GM13976 (cell line): ENCODE results near the gene GARNL3.

ENCODE experiments used
- DNase-seq: peaks from one replicate; pipeline ENCODE4 v3.0.0; 2012; ENCODE audit warnings: low spot score
- in situ Hi-C: fragments of 300-500 bp; cut with MboI; formaldehyde crosslinking; loops from one replicate; pipeline ENCODE4 v1.12.0; 2022; ENCODE audit warnings: low sequenced_read_pairs, mixed read lengths, inconsistent platforms; ENCODE audit not compliant: unreplicated experiment
- TF ChIP-seq, protein P1 (sequence below): IDR thresholded peaks from 2 replicates; pipeline ENCODE4 v1.5.1; 2012; ENCODE audit warnings: borderline replicate concordance, mild to moderate bottlenecking; ENCODE audit not compliant: insufficient read depth; ENCODE audit errors: extremely low read depth, missing control alignments, control extremely low read depth

Gene GARNL3

DNA sequence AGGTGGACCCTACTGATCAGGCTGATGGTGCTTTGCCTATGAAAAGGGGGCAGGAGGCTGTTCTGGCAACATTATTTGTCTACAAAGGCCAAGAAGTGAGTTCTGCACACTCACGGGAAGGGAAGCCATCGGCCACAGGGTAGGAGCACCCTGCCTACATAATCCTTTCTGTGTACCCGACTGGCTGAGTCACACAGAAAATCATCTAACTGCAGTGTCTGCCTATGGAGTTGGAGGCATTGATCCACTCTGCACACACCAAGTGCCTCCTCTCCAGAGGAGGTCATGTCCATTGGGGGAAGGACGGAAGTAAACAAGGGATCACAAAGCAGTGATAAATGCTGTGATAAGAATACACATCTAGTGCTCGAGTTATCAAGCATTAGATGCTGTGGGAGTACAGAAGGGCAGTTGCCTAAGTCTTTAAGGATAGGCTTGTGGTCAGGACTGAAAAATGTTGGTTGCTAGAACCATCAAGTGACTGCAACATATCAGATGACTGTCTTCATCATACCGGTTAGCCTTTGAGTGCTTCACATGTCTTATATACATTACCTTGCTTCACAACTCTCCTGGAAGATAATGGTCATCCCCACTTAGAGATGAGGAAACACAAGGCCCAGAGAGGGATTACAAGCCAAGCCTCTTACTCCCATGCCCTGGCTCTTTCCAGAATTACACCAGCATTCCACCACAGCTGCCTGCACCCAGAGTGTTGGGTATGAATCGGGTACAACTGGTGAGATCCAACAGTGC is 131.1 kb downstream of the GARNL3 start:
- DNase-seq = no peak
- in situ Hi-C loops = no loop called here
- TF ChIP-seq, protein P1, sequence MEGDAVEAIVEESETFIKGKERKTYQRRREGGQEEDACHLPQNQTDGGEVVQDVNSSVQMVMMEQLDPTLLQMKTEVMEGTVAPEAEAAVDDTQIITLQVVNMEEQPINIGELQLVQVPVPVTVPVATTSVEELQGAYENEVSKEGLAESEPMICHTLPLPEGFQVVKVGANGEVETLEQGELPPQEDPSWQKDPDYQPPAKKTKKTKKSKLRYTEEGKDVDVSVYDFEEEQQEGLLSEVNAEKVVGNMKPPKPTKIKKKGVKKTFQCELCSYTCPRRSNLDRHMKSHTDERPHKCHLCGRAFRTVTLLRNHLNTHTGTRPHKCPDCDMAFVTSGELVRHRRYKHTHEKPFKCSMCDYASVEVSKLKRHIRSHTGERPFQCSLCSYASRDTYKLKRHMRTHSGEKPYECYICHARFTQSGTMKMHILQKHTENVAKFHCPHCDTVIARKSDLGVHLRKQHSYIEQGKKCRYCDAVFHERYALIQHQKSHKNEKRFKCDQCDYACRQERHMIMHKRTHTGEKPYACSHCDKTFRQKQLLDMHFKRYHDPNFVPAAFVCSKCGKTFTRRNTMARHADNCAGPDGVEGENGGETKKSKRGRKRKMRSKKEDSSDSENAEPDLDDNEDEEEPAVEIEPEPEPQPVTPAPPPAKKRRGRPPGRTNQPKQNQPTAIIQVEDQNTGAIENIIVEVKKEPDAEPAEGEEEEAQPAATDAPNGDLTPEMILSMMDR = no peak

DNA sequence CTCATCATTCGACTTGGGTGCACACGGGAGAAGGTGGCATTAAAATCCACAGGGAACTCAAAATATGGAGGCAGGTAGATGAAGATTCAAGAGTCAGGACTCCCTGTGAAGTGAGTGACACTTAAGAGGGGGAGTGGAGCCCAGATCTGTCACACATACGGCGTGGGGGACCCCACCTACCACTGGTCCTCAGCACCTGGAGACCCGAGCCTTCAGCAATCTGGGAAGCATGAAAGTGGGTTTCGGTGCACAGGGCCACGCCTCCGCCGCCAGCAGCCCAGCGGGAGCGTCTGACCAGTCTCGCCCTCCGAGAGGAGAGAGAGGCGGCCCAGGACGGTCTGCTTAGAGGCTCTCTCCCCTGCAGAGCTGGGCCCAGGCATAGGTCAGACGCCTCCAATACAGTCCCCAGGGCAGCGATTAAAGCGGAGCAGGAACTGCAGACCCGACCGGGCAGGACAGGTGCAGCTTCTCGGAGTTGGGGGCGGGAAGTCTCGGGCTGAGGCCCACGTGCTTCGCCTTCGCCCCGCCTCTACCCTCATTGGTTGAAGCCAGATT is 131.8 kb downstream of the GARNL3 start:
- TF ChIP-seq, protein P1 = no peak
- in situ Hi-C loops = no loop called here
- no peak for DNase-seq

DNA sequence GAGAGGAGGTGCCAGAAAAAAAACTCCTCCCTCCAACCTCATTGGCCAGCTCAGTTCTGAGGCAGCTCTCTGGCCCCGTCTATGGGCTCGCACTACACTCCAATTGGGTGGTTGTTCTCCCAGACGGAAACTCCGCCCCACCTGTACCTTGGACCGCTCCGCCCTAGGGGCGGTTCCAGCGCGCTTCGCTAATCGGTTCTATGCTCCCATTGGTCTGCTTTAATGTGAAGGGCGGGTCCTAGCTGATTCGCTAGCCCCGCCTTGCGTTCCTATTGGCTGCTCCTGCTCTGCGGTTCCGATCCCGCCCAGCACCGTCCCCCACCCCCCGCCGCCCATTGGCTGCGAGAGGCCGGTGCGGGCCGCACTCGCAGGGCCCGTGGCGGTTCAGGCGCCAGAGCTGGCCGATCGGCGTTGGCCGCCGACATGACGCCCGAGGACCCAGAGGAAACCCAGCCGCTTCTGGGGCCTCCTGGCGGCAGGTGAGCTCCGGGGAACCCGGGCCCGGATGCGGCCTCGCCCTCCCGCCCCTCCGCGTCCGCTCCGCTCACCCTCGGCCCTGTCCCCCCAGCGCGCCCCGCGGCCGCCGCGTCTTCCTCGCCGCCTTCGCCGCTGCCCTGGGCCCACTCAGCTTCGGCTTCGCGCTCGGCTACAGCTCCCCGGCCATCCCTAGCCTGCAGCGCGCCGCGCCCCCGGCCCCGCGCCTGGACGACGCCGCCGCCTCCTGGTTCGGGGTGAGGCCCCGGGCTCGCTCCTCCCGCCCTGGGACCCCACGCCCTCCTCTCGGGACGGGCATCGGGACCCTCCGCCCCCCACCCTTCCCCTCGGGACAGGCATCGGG is 132.5 kb downstream of the GARNL3 start, which contains the start of gene SLC2A8:
SLC2A8 (plus strand) TSS at position 362 of the 838 bp plus-strand sequence; CDS start at position 424, 62 bp downstream.
- peak; percentile 96 for DNase-seq
- in situ Hi-C loops = no loop called here

DNA sequence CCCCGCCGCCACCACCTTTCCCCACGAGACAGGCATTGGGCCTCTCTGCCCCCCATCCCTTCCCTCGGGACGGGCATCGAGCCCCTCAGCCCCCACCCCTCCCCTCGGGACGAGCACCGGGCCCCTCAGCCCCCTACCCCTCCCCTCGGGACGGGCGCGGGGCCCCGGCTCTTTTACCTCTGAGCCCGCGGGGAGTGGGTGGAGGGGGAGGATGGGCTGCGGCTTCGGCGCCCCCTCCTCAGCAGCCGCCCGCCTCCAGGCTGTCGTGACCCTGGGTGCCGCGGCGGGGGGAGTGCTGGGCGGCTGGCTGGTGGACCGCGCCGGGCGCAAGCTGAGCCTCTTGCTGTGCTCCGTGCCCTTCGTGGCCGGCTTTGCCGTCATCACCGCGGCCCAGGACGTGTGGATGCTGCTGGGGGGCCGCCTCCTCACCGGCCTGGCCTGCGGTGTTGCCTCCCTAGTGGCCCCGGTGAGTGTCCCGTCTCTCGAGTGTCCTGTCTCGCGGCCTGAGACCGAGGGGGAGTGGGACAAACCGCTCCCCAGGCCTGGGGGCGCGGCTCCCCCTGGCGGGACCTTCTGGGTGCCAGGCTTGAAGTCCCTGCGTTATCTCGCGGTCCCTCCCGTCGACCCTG is 133.2 kb downstream of the GARNL3 start:
- peak; percentile 57 for DNase-seq
- in situ Hi-C loops = no loop called here
- TF ChIP-seq, protein P1 = peak; percentile 40

More for the DNA sequence above, 132.5 kb downstream of the GARNL3 start, which contains the start of gene SLC2A8:
- TF ChIP-seq, protein P1 = no peak

DNA sequence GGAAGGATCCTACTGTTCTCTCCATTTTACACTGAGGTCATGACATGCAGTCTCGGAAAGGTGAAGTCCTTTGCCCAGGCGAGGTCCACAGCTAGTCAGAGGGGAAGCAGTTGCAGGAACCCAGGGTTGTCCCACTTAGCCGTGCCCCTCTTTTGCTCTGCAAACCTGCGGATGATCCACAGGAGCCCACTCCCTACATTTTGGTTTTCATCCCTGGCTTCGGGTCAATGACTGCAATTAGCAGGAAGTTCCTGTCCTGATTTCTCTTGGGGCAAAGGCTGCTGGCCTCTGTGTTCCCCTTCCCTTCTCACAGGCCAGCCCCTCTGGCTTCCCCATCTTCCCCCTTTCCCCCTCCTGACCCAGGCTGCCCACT is 133.7 kb downstream of the GARNL3 start:
- no peak for DNase-seq
- TF ChIP-seq, protein P1 = no peak
- in situ Hi-C loops = no loop called here

DNA sequence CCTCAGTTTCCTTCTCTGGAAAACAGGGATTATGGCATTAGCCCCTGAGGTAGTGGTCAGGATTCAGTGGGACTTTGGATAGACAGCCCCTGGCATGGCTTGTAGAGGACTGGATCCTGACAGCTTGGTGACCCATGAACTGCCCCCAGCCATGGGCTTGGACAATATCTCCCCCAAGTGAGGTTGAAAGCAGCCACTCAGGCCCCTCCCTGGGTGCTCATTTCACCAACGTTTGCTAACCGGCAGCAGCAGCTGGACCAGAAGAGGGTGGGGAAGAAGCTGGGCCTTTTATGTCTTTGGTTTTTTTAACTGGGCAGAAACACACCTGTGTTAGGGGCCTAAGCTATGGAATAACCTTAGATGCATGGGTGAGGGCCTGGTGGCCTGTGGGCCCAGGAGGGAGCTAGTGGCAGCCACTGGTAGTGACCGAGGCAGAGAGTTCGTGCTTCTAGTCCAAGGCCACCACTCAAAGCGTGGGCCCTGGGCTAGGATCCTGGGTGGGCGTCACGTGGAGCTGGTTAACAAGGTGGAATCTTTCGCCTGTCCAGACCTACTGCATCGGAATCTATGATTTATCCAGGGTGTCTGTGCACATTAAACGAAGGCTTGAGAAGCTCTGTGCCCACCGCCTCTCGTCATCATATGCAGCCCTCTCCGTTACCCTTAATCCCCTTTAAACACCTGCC is 134.3 kb downstream of the GARNL3 start:
- in situ Hi-C loops = no loop called here
- TF ChIP-seq, protein P1 = no peak
- DNase-seq = no peak
